NCI-H345 treated with DMSO at 0.1 percent for 48 hours (cell line): ENCODE results near the gene NRARP.

Source experiments
- DNase-seq: peaks from one replicate; lab custom pipeline; 2025; ENCODE audit not compliant: unreplicated experiment; lab: John Stamatoyannopoulos, UW

Gene NRARP

DNA sequence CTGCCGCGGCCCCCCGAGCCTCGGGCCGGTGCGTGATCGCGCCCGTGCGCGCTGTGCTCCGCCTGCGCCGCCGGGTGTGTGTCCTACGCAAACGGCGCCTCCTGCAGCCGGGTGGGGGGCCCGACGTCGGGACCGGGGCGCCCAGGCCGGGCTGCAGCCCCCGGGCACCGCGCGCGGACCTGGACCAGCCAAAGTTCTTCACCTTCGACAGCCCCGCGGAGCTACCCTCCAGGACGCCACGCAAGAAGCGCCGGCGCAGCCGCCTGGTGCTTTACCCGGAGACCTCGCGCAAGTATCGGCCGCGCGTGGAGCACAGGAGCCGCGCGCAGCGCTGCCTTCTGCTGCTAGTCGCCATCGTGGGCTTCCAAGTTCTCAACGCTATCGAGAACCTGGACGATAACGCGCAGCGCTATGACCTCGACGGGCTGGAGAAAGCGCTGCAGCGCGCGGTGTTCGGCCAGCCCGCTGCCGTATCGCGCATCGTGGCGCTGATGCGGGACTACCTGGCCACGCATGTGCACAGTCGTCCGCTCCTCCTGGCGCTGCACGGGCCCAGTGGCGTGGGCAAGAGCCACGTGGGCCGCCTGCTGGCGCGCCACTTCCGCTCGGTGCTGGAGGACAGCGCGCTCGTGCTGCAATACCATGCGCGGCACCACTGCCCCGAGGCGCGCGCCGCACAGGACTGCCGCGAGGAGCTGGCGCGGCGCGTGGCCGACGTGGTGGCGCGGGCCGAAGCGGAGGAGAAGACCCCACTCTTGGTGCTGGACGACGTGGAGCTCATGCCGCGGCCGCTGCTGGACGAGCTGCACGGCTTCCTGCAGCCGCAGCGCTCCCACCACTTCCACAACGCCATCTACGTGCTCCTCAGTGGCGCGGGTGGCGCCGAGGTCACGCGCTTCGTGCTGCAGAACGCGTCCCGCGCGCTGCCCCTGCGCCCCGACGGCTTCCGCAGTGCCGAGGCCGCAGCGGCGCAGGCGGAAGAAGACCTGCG lies 23.1 kb downstream of the NRARP start:
- DNase-seq, result no peak

DNA sequence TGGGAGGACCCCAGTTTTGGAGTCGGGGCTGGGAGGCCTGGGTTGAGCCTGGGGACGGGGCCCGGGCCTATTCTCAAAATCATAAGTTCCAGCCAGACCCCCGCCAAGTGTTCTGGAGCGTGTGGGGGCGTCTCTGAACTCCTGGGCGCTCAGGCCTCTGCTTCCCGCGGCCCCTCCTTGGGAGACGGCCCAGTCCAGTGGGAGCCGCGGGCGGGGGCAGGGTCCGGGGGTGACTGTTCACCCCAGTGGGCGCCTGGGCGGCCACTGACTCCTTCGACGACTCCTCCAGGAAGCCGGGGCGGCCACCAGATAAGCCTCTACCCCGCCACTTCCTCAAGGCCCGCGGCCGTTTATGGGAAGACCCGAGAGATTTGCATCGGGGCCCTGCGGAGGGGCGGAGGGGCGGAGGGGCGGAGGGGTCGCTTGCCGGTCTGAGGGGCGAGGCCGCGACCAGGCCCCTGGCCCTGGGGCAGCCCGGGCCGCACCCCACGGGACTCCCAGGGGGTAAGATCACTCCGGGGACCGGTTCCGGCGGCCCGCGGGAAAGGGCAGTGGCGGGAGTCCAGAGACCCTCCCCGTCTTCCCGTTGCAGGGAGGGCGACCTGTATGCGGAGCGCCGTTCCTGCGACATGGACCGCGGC lies 23.9 kb downstream of the NRARP start:
- DNase-seq, result no peak

DNA sequence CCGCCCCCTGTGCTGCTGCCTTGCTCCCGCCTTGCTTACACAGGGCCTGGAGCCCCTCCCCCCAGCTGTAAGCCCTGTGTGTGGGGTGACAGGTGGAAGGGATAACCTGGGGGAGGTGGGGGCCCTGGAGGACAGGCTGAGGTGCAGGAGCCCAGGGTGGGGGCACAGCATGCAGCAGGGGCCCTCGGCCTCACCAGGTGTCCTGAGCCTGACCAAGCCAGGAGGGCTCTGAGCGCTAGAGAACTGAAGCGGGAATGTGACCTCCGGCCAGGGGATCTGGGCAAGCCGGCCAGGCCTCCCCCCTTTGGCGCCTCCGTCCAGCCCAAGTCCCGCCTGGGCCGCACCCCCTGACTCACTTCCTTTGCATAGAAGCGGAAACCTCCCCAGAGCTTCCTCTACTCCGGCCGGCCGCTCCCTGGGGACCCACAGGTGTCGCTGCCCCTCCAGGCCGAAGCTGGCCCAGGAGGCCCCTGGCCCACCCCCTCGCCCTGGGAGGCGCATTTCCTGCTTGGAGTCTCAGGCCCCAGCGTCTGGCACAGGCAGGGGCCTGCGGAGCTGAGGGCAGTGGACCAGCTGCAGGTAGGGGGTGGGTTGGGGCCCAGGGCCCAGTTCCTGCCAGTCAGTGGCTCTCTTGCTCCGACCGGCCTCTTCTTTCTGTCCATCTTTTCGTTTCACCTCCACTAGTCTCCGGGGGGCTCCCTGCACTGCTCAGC lies 24.6 kb downstream of the NRARP start, which contains the start of gene TOR4A:
Gene TOR4A, plus strand, starts transcription at position 398 of the 713 bp plus-strand sequence. CDS start 964 bp downstream, outside the sequence.
- DNase-seq, result no peak

DNA sequence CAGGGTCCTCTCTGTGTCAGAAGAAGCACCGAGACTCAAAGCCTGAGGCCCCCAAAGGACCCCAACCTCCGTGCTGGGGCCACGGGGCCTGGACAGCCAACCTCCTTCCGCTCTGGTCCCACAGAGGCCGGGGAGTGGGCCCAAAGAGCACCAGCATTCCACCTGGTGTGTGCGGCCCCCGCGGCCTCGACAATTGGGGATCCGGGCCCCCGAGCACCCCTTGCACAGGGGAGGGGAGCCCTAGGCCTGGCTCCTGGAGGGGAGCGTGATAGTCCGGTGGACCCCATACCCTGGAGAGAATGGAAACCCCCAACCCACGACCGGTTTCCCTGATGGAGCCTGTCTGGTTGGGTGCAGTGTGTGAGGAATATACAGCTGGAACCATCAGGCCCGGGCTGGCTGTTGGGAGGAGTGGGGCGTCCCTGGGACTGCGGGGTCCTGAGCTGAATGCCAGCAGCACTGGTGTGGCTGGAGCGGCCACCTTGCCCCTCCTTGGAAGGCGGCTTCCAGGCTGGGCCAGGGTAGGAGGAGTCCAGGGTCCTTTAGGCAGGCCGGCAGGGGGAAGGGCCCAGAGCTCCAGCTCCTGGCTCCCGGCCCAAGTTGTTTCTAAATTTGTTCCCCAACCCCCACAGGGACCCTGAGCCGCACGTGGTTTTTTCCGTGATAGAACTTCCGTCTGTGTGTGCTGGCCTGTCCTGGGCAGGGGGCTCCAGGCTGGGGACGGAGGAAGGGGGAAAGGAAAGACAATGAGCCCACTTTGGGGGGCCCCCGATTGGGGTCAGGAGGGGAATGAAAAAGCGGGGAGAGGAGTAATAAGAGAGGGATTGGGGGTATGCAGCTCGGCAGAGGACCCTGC lies 25.4 kb downstream of the NRARP start:
- DNase-seq, result no peak

DNA sequence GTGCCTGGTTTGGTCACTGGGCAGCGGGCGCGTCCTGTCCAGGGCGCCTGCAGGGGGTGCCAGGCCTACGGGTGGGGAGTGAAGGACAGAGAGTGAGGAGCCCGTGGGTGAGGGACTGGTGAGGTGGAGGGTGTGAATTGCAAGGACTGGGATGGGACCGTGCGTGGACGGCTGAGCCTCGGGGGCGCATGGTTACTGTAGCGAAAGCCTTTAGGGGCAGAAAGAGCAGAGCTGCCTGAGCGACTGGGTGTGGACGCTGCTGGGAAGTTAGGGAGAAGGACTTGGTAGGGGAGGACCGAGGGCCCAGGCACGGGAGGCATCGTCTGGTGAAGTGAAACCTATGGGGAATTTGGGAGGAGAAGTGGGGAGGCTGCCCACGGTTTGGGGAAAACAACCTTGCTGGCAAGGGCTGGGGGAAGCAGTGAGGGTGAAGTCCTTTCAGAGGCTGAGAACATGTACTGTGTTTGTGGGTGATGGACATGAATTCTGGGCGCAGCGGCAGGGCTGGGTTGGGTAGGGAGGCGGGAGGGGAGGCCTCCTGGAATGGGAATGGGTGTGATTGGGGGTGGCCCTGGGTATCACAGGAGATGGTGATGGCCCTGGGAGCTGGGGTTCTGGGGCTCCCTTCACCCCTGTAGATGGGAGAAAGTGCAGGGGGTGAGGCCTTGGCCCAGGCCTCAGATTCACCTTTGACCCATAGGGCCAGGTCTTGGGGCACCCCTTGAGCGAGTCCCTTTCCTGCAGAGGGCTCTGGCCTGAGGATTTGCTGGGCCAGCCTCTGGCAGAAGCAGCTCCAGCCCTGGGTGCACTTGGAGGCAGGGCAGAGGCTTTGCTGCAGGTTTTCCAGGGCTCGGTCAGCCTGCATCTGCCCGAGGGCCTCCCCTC lies 26.2 kb downstream of the NRARP start:
- no peak for DNase-seq

DNA sequence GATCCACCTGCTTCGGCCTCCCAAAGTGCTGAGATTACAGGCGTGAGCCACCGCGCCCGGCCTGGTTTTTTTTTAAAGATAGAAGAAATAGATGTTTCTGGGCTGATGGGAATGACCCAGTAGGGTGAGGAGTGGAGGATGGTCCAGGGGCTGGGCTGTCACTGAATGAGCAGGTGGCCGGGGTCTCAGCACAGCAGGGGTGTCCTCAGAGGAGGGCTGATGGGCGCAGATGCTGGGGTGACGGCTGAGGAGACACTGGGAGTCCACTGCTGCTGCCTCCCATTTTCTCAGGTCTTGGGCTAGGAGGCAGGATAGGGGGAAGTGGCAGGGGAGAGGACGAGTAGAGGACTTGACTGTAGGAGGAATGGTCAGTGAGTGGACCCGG lies 26.9 kb downstream of the NRARP start:
- no peak for DNase-seq

DNA sequence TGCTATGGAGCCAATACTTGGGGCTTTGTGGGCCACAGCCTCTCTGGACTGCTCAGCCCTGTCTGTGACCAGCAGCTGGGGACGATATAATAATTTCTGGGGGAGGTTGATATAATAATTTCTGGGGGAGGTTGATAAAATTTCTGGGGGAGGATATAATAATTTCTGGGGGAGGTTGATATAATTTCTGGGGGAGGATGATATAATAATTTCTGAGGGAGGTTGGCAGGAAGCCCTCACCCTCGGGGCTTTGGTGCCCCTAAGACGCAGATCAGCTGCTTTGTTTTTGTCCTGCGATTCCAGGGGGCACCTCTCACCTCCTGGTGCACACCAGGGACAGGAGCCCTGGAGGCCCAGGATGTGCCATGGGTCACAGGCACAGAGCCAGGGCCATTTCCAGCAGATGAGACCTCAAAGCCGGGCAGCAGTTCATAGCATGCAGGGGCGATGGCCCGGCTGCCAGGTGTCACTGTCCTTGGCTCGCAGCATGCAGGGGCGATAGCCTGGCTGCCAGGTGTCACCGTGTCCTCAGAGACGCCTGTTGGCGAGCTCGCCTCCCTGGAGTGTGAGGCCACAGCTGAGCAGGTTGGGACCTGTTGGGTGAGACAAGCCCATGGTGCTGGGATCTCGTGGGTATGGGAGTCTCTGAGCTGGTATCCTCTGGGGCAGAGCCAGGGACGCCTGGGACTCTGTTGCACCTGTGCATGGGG lies 28.3 kb downstream of the NRARP start:
- no peak for DNase-seq

DNA sequence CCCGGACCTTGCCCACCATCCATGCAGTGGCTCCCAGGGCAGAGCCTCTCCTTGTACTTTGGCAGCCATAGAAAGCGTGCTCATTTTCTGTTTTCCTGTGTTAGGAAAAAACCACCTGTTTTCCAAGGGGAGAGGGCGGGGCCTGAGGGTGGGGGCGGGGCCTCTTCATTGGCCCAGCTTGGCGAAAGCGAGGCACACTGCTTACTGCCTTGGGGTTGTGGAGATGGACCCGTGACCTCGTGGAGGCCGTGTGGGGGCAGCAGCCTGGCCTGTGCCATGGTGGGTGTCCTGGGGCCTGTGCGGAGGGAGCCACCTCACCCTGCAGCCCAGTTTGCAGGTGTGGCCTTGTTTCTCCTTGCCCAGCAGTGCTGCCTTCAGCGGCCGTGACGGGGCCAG lies 29.0 kb downstream of the NRARP start:
- no peak for DNase-seq

DNA sequence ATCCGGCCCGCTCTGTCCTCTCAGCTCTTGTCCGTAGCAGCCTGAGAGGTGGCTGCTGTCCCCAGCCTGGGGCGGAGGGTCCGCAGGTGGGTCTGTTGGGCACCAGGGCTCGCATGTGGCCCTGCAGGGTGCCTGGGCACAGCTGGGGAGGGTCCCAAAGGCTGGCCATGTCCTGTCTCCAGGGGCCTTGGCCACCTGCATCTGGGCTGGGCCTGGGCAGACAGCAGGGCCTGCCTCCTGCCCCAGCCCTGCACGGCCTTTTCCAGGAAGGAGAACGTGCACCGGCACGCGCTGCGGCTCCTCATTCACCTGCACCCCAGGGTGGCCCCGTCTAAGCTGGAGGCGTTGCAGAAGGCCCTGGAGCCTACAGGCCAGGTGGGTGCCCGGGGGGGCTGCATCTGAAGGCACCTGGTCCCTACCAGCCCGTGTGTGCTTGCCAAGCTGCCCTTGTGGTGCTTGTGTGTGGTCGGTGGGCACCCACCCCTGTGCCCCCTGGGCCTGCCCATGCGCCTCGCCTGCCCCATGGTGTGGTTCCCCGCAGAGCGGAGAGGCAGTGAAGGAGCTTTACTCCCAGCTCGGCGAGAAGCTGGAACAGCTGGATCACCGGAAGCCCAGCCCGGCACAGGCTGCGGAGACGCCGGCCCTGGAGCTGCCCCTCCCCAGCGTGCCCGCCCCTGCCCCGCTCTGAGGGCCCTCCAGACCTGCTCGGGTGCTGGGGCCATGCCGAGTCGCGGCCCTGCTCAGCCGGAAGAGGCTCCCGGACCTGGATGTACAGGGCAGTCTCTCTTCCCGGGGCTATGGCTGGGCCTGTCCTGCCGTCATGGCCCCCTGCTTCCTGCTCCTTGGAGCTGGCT lies 29.6 kb downstream of the NRARP start:
- DNase-seq, result peak; percentile 39

DNA sequence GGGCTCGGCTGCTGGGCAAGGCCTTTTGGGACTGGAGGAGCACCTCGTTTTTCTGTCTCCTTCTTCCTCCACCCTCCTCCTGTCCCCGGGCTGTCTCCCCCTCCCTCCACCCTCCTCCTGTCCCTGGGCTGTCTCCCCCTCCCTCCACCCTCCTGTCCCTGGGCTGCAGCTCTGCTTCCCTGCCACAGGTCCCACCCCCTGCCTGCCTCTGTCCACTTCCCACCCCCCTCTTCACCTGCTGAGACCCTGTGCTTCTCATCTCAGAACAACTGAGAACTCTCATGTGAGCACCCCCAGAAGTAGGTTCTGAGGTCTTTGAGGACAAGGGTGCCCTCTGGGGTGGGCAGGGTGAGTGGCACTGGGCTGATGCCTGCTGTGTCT lies 30.4 kb downstream of the NRARP start:
- no peak for DNase-seq

DNA sequence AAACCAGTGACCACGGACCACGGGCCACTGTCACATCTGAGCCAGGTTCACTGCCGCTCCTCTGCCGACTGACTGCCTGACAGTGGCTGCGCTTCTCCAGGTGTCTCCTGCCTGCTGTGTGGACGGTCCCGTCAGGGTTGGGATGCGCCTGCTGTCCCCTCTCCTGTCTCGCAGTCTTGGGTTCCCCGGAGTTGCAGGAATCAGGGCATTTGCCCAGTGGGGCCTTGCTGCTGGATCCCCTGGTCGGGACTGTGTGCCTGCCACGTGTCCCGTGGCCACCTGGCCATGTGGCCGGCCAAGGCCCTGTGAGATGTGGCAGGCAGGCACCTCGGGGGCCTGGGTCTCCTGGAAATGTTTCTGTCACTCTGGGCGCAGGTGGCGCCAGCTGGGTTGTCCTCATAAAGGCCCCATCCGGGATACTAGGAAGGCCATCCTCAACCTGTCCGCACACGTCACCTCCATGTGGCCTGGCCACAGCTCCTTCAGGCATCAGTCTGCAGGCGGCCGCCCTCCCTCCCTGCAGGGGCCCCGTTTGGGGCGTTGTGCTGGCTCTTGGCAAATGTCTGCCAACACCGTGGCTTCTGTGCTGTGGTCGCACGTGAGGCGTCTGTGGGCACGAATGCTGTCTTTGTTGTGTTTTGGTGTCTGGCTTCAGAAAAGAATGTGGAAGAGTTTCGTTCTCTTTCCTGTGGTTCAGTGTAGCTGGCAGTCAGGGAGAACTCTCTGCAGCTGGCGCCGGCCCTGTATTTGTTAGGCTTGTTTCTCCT lies 31.0 kb downstream of the NRARP start:
- DNase-seq, result no peak

DNA sequence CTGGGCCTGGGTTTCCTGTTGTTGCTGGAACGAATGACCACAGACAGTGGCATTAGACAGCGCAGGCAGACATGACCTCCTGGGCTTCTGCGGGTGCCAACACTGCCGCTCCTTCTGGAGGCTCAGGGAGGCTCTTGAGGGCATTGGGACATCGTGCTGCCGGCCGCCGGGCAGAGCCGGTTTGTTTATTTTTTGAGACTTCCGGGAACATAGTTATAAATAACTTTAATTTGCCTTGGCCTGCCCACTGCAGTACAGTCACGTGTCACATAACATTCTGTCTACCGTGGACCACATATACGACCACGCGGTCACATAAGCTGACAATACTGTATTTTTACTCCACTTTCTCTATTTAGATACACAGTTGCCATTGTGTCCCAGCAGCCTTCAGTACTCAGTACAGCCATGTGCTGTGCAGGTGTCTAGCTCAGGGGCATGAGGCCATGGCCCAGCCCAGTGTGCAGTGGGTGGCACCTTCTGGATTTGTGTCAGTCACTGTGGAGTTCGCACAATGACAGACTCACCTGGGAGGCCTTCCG lies 32.8 kb downstream of the NRARP start:
- DNase-seq, result no peak

DNA sequence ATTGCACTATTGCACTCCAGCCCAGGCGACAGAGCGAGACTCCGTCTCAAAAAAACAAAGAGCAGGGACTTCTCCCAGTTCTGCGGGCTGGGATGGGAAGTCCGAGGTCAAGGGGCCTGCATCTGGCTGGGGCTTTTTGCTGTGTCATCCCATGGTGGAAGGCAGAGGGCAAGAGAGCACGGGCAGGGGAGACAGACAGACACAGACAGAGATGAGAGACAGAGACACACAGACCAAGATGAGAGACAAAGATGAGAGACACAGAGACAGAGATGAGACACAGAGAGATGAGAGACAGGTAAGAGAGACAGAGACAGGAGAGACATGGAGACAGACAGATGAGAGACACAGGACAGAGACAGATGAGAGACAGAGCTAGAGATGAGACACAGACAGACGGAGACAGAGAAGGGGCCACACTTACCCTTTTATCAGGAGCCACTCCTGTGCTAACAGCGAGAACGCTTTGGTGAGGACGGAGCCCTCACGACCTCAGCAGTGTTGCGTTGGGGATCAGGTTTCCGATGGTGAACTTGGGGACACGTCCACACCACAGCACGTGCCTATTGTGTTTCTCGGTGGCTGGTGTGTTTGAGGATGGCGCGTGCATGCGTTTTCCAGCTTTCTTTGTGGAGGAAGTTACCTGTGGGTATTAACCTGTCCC lies 33.4 kb downstream of the NRARP start:
- no peak for DNase-seq

DNA sequence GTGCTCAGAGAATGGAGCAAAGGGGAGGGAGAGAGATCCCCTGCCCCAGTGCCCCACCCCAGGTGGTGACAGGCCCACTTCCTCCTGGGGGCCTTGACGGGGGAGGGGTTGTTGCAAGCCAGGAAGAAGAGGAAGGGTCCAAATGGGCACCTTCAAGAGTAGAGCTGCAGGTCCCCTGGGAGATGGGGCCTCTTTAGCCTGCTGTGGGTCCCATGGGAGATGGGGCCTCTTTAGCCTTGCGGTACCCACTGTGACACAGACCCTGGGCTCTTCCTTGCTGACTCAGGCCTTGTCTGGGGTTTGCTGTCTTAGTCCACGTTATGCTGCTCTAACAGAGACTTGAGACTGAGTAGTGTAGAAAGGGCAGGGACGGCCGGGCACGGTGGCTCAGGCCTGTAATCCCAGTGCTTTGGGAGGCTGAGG lies 34.1 kb downstream of the NRARP start:
- DNase-seq, result no peak

DNA sequence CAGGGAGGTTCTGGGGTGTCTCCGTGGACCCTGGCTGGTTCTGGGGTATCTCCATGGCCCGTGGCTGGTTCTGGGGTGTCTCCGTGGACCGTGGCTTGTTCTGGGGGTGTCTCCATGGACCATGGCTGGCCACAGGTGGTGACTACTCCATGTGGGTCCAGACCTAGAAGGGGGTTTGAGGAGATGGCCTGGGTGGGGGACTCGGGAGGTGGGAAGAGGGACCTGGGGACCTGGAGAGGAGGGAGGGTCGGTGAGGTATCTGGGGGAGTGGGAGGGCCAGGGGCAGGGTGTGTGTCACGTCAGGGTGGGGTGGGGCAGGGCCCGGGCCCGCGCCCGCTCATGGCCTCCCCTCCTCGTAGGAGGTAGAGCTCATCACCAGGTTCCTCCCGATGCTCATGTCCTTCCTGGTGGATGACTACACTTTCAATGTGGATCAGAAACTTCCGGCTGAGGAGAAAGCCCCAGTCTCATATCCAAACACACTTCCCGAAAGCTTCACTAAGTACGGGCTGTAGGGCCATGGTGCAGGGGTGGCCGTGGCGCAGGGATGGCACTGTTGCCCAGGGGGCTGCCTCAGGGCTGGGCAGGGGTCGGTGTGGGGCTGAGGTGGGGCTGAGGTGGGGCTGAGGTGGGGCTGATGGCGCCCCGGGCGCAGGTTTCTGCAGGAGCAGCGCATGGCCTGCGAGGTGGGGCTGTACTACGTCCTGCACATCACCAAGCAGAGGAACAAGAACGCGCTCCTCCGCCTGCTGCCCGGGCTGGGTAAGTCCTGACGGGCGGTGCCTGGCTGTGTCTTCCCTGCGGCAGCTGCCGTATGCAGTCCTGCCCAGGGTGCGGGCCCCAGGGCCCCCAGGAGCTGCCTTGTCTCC lies 35.3 kb downstream of the NRARP start:
- no peak for DNase-seq

DNA sequence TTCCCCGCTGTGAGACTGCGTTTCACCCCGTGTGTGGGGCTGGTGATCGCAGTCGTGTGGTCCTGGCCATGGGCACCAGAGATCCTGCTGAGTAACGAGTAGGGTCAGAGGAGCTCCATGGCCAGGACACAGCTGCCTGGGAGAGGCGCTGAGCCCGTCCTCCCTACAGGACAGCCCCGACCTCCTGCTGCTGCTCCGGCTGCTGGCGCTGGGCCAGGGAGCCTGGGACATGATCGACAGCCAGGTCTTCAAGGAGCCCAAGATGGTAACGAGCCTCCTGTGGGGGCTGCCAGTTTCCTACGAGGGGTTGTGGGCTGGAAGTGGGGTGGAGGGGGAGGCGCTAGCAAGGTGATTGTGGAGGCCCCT lies 35.9 kb downstream of the NRARP start:
- DNase-seq, result no peak
